Keratinocyte (primary cell): Measurements from ENCODE around the gene PCED1A.

Experiments
- CTCF ChIP-seq, 3 experiments: IDR thresholded peaks in 1 of 3; conservative IDR thresholded peaks in 1 of 3; optimal IDR thresholded peaks in 1 of 3; 2 replicates in 2 of 3; 3 replicates in 1 of 3; pipeline versions ENCODE3 to v1.5.1; 2011; ENCODE audit warnings: low read length in 3 of 3, mild to moderate bottlenecking in 3 of 3, moderate library complexity in 2 of 3, control low read depth in 1 of 3, inconsistent platforms in 1 of 3; ENCODE audit not compliant: insufficient read depth in 2 of 3; ENCODE audit errors: extremely low read depth in 1 of 3
- EZH2 ChIP-seq: IDR thresholded peaks from one replicate; pipeline ENCODE4 v1.6.1; 2012; ENCODE audit warnings: inconsistent platforms, mild to moderate bottlenecking, low read length, moderate library complexity

GRCh38 chr20:2822073-2822472, 18.4 kb downstream of the PCED1A start:
- TF ChIP-seq CTCF (optimal IDR thresholded peaks at IDR 0.05 in 1 of 3, IDR thresholded peaks at IDR 0.05 in 1 of 3, conservative IDR thresholded peaks at IDR 0.05 in 1 of 3; ENCODE audit: extremely low read depth in 1 of 3, insufficient read depth in 2 of 3, low read length in 3 of 3) (no peak), EZH2 (no peak)
